GM23248 (cell line): ENCODE results near the gene NSUN7. TPM values are rescaled to one million over a fixed set of nuclear protein-coding genes. Genes with fewer than 3 reads are reported as not detected.

Experiments
- DNase-seq: peaks from one replicate; pipeline ENCODE4 v3.0.0-alpha.2; 2015
- H2AFZ ChIP-seq: fragments of 200-600 bp; sonication (generic); 2 replicates; pipeline ENCODE4 v1.6.1; 2016; ENCODE audit warnings: antibody characterized with exemption
- H3F3A ChIP-seq: fragments of 200-600 bp; sonication (generic); 2 replicates; pipeline ENCODE4 v1.6.1; 2016; ENCODE audit warnings: mild to moderate bottlenecking, antibody characterized with exemption, mixed run types; ENCODE audit not compliant: insufficient read depth
- H3K27ac ChIP-seq: fragments of 200-600 bp; sonication (generic); 2 replicates; pipeline ENCODE4 v1.5.1; 2016; ENCODE audit warnings: mild to moderate bottlenecking
- H3K27me3 ChIP-seq: fragments of 200-600 bp; sonication (generic); replicated peaks from 2 replicates; pipeline ENCODE4 v1.6.1; 2016; ENCODE audit warnings: mild to moderate bottlenecking; ENCODE audit not compliant: insufficient read depth
- H3K36me3 ChIP-seq: fragments of 200-600 bp; sonication (generic); 2 replicates; pipeline ENCODE4 v1.6.1; 2016; ENCODE audit warnings: low read depth, mild to moderate bottlenecking
- H3K4me1 ChIP-seq: fragments of 200-600 bp; sonication (generic); 2 replicates; pipeline ENCODE4 v1.6.1; 2016; ENCODE audit warnings: mild to moderate bottlenecking; ENCODE audit not compliant: insufficient read depth
- H3K4me2 ChIP-seq: fragments of 200-600 bp; sonication (generic); one replicate; pipeline ENCODE4 v1.6.1; 2016; ENCODE audit warnings: mild to moderate bottlenecking; ENCODE audit not compliant: unreplicated experiment
- H3K4me3 ChIP-seq: fragments of 200-600 bp; sonication (generic); 2 replicates; pipeline ENCODE4 v1.5.1; 2016; ENCODE audit warnings: mild to moderate bottlenecking
- H3K79me2 ChIP-seq: fragments of 200-600 bp; sonication (generic); 2 replicates; pipeline ENCODE4 v1.6.1; 2016; ENCODE audit warnings: mild to moderate bottlenecking; ENCODE audit not compliant: insufficient read depth
- H3K9ac ChIP-seq: fragments of 200-600 bp; sonication (generic); 2 replicates; pipeline ENCODE4 v1.6.1; 2016; ENCODE audit warnings: mild to moderate bottlenecking
- H3K9me2 ChIP-seq: fragments of 200-600 bp; sonication (generic); 2 replicates; pipeline ENCODE4 v1.6.1; 2016; ENCODE audit warnings: mixed run types, mild to moderate bottlenecking, moderate library complexity; ENCODE audit not compliant: insufficient read depth
- H3K9me3 ChIP-seq: fragments of 200-600 bp; sonication (generic); one replicate; pipeline ENCODE4 v1.6.1; 2017; ENCODE audit warnings: low read depth
- H4K20me1 ChIP-seq: fragments of 200-600 bp; sonication (generic); 2 replicates; pipeline ENCODE4 v1.6.0; 2016; ENCODE audit not compliant: insufficient read depth
- EZH2 ChIP-seq: fragments of 200-600 bp; sonication (generic); IDR thresholded peaks from 2 replicates; pipeline ENCODE4 v1.6.1; 2018; ENCODE audit warnings: antibody characterized with exemption, mild to moderate bottlenecking; ENCODE audit not compliant: insufficient read depth, poor library complexity, severe bottlenecking
- EZH2phosphoT487 ChIP-seq: fragments of 200-600 bp; sonication (generic); IDR thresholded peaks from 2 replicates; pipeline ENCODE4 v1.6.1; 2018; ENCODE audit warnings: antibody characterized with exemption, moderate library complexity, mild to moderate bottlenecking, low read depth; ENCODE audit not compliant: insufficient read depth
- WGBS, 2 experiments: methylation state at CpG; one replicate each; pipeline ENCODE4 v1.1.6; 2015 to 2017; ENCODE audit warnings: low lambda C conversion rate in 2 of 2, low coverage in 1 of 2; ENCODE audit errors: missing lambda C conversion rate in 2 of 2; 5-methylcytosine and 5-hydroxymethylcytosine counted together
- in situ Hi-C: fragments of 300-500 bp; cut with MboI; formaldehyde crosslinking; loops from 2 replicates; pipeline ENCODE4 v1.15.0; 2020
- polyA plus RNA-seq: library from polyadenylated mRNA; unstranded; fragments of >200 nt; fragmentation: Nextera tagmentation; extraction: Ambion mirVana; gene quantifications from 2 replicates; pipeline ENCODE4 v1.2.1, GENCODE V29; 2016
- small RNA-seq: library from RNA; depleted of rRNA; stranded (forward); fragments of <200 nt; gene quantifications from one replicate; pipeline ENCODE3, GENCODE V24; 2014; ENCODE audit warnings: low read depth, low replicate concordance
- total RNA-seq: library from RNA; depleted of rRNA; stranded (reverse); fragments of >200 nt; shearing (Covaris generic); gene quantifications from 2 replicates; pipeline ENCODE4 v1.2.3, GENCODE V29; 2014; rRNA removed

NSUN7 gene
- total and polyA plus RNA-seq, 2 experiments from 2014 or later, result 0.05 TPM; not detected in 1

DNA sequence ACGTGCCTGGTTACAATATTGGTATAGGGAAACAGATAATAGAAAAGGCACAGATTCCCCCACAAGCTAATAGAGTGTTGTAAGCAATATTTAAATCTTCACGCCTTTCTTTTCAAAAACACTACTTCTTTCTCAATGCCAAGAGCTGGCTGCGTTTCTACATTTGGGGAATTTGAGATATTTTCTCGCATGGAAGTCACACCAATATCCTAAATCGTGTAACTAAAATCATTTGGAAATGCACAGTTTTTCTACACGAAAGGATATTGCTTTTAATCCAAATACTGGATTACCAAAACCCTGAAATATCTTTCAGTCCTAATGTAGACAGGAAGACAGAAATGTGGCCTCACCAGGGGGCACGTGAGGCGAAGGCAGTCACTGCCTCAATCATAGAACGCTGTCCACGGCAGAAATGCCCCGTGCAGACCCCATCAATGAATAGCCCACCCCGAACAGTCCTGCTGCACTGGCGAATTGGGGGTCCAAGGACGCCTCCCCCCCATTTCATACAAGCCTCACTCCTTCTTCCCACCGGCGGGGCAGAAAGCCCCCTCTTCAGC lies 106.6 kb downstream of the NSUN7 start:
- Histone ChIP-seq H3K27ac (no peak overlapping the region), H3K4me1 (no peaks in the 10 kb centered on the region), H3K4me2 (no peak overlapping the region), H3K9ac (no peak overlapping the region), H3F3A (no peaks in the 10 kb centered on the region), H4K20me1 (no peaks in the 10 kb centered on the region), H3K4me3 (no peak overlapping the region), H3K36me3 (no peaks in the 10 kb centered on the region), H3K79me2 (no peaks in the 10 kb centered on the region), H3K9me2 (no peaks in the 10 kb centered on the region), H3K27me3 (no peaks in the 10 kb centered on the region), H2AFZ (no peak overlapping the region), H3K9me3 (no peaks in the 10 kb centered on the region)
- WGBS, 2 experiments, result 87 to 91% methylated on average over 16 of the region's 16 CpGs
- no peak for DNase-seq
- no peak for TF ChIP-seq EZH2
- TF ChIP-seq EZH2phosphoT487, result no peak
- in situ Hi-C loops, result no loop called here

DNA sequence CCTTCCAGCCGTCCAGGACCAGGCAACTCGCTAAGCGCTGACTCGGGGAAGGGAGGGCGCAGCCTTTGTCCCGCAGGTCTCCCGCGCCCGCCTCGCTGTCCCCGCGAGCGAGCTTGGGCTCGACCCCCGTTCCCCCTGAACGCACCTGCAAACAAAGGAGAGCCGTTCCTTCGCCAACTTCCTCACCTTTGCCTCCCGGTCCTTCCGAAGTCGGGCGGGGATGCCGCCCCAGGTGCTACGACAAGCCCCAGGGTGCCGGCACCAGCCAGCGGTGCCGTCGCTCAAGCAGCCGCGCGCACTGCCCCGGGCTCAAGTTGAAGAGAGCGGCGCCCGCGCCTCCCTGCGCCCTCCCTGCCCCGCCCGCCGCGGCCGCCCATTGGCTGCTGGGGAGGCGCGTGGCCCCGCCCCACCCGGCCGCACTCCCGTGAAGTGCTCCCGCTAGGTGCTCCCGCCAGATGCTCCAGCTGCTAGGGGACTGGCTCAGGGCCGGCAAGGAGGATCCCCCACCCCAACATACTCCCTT lies 107.1 kb downstream of the NSUN7 start:
- H3K4me1 ChIP-seq, result no peaks in the 10 kb centered on the region
- no peak overlapping the region for H3K9ac ChIP-seq
- no peak overlapping the region for H3K27ac ChIP-seq
- H2AFZ ChIP-seq, result peak overlapping the region; percentile 30; the same call in 1 of the 2 replicates
- no peaks in the 10 kb centered on the region for H3K27me3 ChIP-seq
- H3K4me3 ChIP-seq, result peak overlapping the region; percentile 34
- no peaks in the 10 kb centered on the region for H3F3A ChIP-seq
- in situ Hi-C loops, result no loop called here
- H3K9me3 ChIP-seq, result no peaks in the 10 kb centered on the region
- no peaks in the 10 kb centered on the region for H3K36me3 ChIP-seq
- no peaks in the 10 kb centered on the region for H3K9me2 ChIP-seq
- DNase-seq, result peak; percentile 61
- H3K79me2 ChIP-seq, result no peaks in the 10 kb centered on the region
- peak overlapping the region; percentile 51 for H3K4me2 ChIP-seq
- no peaks in the 10 kb centered on the region for H4K20me1 ChIP-seq
- TF ChIP-seq EZH2, result no peak
- no peak for TF ChIP-seq EZH2phosphoT487
- 22 to 23% methylated on average over 31 to 51 of the region's 51 CpGs for WGBS, 2 experiments

DNA sequence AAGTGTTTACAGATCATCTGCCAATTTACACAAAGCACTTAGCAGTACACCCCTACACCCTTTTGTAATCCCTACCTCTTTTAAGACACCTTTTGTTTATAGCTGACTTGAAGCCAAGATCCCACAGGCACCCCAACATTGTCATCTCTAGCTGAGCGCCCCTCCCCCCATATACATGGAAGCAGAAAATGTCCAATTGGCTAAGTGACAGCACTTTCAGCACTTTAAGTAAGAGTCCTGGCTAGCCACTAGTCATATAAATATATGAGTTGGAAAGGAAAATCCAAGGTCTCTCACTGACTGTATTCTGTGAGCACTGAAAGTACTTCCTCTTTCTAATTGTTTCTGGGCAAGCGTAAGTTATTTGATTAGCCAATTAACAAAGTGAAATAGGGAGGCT lies 108.2 kb downstream of the NSUN7 start:
- 98 to 100% methylated on average over 2 of the region's 2 CpGs for WGBS, 2 experiments
- in situ Hi-C loops, result no loop called here
- no peak for DNase-seq

DNA sequence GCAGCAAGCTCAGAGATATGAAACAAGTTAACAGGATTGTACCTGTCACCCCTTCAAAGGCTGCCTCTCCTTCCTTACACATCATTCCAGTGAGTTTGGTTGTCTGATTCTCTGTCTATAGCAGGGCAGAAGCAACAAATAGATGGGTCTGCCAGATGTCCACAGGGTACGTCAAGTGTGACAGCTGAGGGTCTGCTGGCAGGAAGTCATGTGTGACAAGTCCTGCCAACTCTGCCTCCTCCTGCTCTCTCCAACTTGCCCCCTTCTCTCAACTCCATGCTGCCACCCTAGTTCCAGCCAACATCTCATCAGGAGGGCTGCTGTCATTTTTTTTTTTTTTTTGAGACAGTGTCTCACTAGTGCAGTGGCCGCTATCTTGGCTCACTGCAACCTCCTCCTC lies 109.2 kb downstream of the NSUN7 start:
- DNase-seq, result no peak
- in situ Hi-C loops, result no loop called here
- H3K4me1 ChIP-seq, result no peaks in the 10 kb centered on the region
- H4K20me1 ChIP-seq, result no peaks in the 10 kb centered on the region
- H3K4me2 ChIP-seq, result no peak overlapping the region
- no peak overlapping the region for H3K27ac ChIP-seq
- H3K9me2 ChIP-seq, result no peaks in the 10 kb centered on the region
- H3K9me3 ChIP-seq, result no peaks in the 10 kb centered on the region
- no peaks in the 10 kb centered on the region for H3K27me3 ChIP-seq
- TF ChIP-seq EZH2 (no peak), EZH2phosphoT487 (no peak)
- no peaks in the 10 kb centered on the region for H3K79me2 ChIP-seq
- no peaks in the 10 kb centered on the region for H3F3A ChIP-seq
- no peaks in the 10 kb centered on the region for H3K36me3 ChIP-seq
- no peak overlapping the region for H3K4me3 ChIP-seq
- 100% methylated on average over 2 of the region's 2 CpGs for WGBS, 2 experiments
- no peak overlapping the region for H3K9ac ChIP-seq
- no peak overlapping the region for H2AFZ ChIP-seq

More for the DNA sequence above, 108.2 kb downstream of the NSUN7 start:
- no peak for TF ChIP-seq EZH2phosphoT487
- no peak for TF ChIP-seq EZH2
- Histone ChIP-seq H4K20me1 (no peaks in the 10 kb centered on the region), H3K4me3 (no peak overlapping the region), H3K4me2 (no peak overlapping the region), H2AFZ (no peak overlapping the region), H3K27ac (no peak overlapping the region), H3K4me1 (no peaks in the 10 kb centered on the region), H3F3A (no peaks in the 10 kb centered on the region), H3K9me2 (no peaks in the 10 kb centered on the region), H3K79me2 (no peaks in the 10 kb centered on the region), H3K36me3 (no peaks in the 10 kb centered on the region), H3K9ac (no peak overlapping the region), H3K27me3 (no peaks in the 10 kb centered on the region), H3K9me3 (no peaks in the 10 kb centered on the region)

Small RNA genes lying within 50 kb of the gene (small RNA-seq; reads per million reads assigned to genes)
- gene RF00019, result not detected

Other genes with a start within 250 kb of the NSUN7 start
- gene RBM47, start 120.1 kb upstream of the NSUN7 start, total RNA-seq, result 1.3 and 2.0 TPM in 2 replicates
- 0.70 and 0.94 TPM in 2 replicates for gene RBM47, start 120.1 kb upstream of the NSUN7 start, polyA plus RNA-seq